B cell (primary cell): ENCODE results near the gene ROR2. TPM values are rescaled to one million over a fixed set of nuclear protein-coding genes. Genes with fewer than 3 reads are reported as not detected.

ENCODE experiments used
- ATAC-seq: fragments of 200-7000 bp; cut with Tn5 transposase; one replicate; pipeline ENCODE4 v1.10.0; 2021; ENCODE audit warnings: low read depth, mild to moderate bottlenecking, moderate number of reproducible peaks, moderate library complexity
- CTCF ChIA-PET: fragments of 350-600 bp; sonication (Branson Sonifier 250); formaldehyde crosslinking; loops from one replicate; lab custom pipeline; 2021; ENCODE audit warnings: antibody characterized with exemption, inconsistent platforms; lab: Charles Lee
- POLR2A ChIA-PET: fragments of 350-600 bp; sonication (Branson Sonifier 250); formaldehyde crosslinking; loops from one replicate; lab custom pipeline; 2021; ENCODE audit warnings: antibody characterized with exemption; lab: Charles Lee
- DNase-seq: peaks from one replicate; pipeline ENCODE4 v3.0.0; 2013
- H2AFZ ChIP-seq: 2 replicates; pipeline ENCODE4 v1.6.1; 2012; ENCODE audit warnings: mild to moderate bottlenecking, low read depth, low read length; ENCODE audit not compliant: insufficient read depth, poor library complexity, severe bottlenecking
- H3K27ac ChIP-seq, 2 donors: 1 replicate in 1 of 2; 2 replicates in 1 of 2; pipeline ENCODE4 v1.5.1; 2012 to 2013; ENCODE audit warnings: low read length in 2 of 2, mild to moderate bottlenecking in 2 of 2, moderate library complexity in 1 of 2
- H3K27me3 ChIP-seq, 4 experiments: fragments of 200-600 bp in 1 of 4; sonication (generic) in 1 of 4; replicated peaks in 1 of 4; 1 replicate in 2 of 4; 2 replicates in 2 of 4; pipeline versions ENCODE4 v1.6.1 to v1.7.0; 2013 to 2016; ENCODE audit warnings: low read length in 3 of 4, mild to moderate bottlenecking in 2 of 4, mixed read lengths in 1 of 4, moderate library complexity in 1 of 4; ENCODE audit not compliant: insufficient read depth in 4 of 4, control insufficient read depth in 3 of 4; ENCODE audit errors: control extremely low read depth in 1 of 4
- H3K36me3 ChIP-seq, 2 experiments: replicated peaks in 1 of 2; 1 replicate in 1 of 2; 2 replicates in 1 of 2; pipeline versions ENCODE4 v1.6.1 to v1.7.1; 2013; ENCODE audit warnings: low read length in 1 of 2; ENCODE audit not compliant: insufficient read depth in 2 of 2, control insufficient read depth in 1 of 2; ENCODE audit errors: control extremely low read depth in 1 of 2, extremely low read depth in 1 of 2
- H3K4me1 ChIP-seq, 2 donors: fragments of 200-600 bp in 1 of 2; sonication (generic) in 1 of 2; 1 replicate in 1 of 2; 2 replicates in 1 of 2; pipeline versions ENCODE4 v1.5.1 to v1.6.1; 2013 to 2017; ENCODE audit warnings: low read length in 2 of 2; ENCODE audit not compliant: control insufficient read depth in 2 of 2, insufficient read depth in 2 of 2
- H3K4me2 ChIP-seq: replicated peaks from 2 replicates; pipeline ENCODE3; 2012; ENCODE audit warnings: mild to moderate bottlenecking, low read depth, low read length; ENCODE audit not compliant: poor library complexity, severe bottlenecking
- H3K4me3 ChIP-seq, 5 experiments: fragments of 200-600 bp in 1 of 5; sonication (generic) in 1 of 5; 1 replicate in 3 of 5; 2 replicates in 2 of 5; pipeline versions ENCODE4 v1.5.1 to v1.7.0; 2011 to 2016; ENCODE audit warnings: low read length in 4 of 5, mild to moderate bottlenecking in 4 of 5, low read depth in 2 of 5, control low read depth in 1 of 5, moderate library complexity in 1 of 5; ENCODE audit not compliant: insufficient read depth in 1 of 5; ENCODE audit errors: control extremely low read depth in 1 of 5, extremely low read depth in 1 of 5
- H3K79me2 ChIP-seq: fragments of 200-600 bp; sonication (generic); one replicate; pipeline ENCODE4 v1.6.0; 2016; ENCODE audit warnings: low read length; ENCODE audit not compliant: control insufficient read depth, insufficient read depth
- H3K9ac ChIP-seq: fragments of 200-600 bp; sonication (generic); 2 replicates; pipeline ENCODE4 v1.6.1; 2017; ENCODE audit warnings: mild to moderate bottlenecking, low read length, moderate library complexity
- H3K9me3 ChIP-seq, 3 donors: one replicate each; pipeline versions ENCODE4 v1.6.1 to v1.7.1; 2013; ENCODE audit warnings: low read length in 2 of 3; ENCODE audit not compliant: control insufficient read depth in 2 of 3, insufficient read depth in 1 of 3; ENCODE audit errors: control extremely low read depth in 1 of 3
- H4K20me1 ChIP-seq: 2 replicates; pipeline ENCODE4 v1.6.0; 2012; ENCODE audit warnings: mild to moderate bottlenecking, low read length; ENCODE audit not compliant: insufficient read depth, control insufficient read depth, poor library complexity, severe bottlenecking
- H3K27ac Mint-ChIP-seq: one replicate; pipeline ENCODE4 v1.8.0; 2021; ENCODE audit warnings: mixed read lengths
- H3K27me3 Mint-ChIP-seq: one replicate; pipeline ENCODE4 v1.8.0; 2021; ENCODE audit warnings: mixed read lengths
- H3K4me1 Mint-ChIP-seq: one replicate; pipeline ENCODE4 v1.8.0; 2021; ENCODE audit warnings: mixed read lengths
- H3K4me3 Mint-ChIP-seq: one replicate; pipeline ENCODE4 v1.8.0; 2021; ENCODE audit warnings: mixed read lengths
- H3K9me3 Mint-ChIP-seq: one replicate; pipeline ENCODE4 v1.8.0; 2022; ENCODE audit warnings: mixed read lengths; ENCODE audit not compliant: insufficient read depth
- CTCF ChIP-seq: fragments of 200-600 bp; IDR thresholded peaks from one replicate; pipeline ENCODE4 v1.8.0; 2022; ENCODE audit warnings: antibody characterized with exemption, mild to moderate bottlenecking
- EZH2 ChIP-seq: IDR thresholded peaks from 2 replicates; pipeline ENCODE4 v1.6.1; 2012; ENCODE audit warnings: borderline replicate concordance, low read depth, mild to moderate bottlenecking, moderate library complexity, low read length; ENCODE audit not compliant: insufficient read depth, poor library complexity, severe bottlenecking
- WGBS: methylation state at CpG from one replicate; pipeline ENCODE4 v1.1.5; 2013; ENCODE audit warnings: missing lambda C conversion rate; ENCODE audit not compliant: insufficient coverage; 5-methylcytosine and 5-hydroxymethylcytosine counted together
- intact Hi-C: fragments of 100-400 bp; cut with micrococcal nuclease; formaldehyde crosslinking; loops from one replicate; pipeline ENCODE4 v1.10.0; 2022
- polyA plus RNA-seq: library from polyadenylated mRNA; depleted of rRNA; stranded (reverse); fragments of >200 nt; gene quantifications from 2 replicates; pipeline ENCODE4 v1.2.3, GENCODE V29; 2012
- total RNA-seq, 2 donors: library from RNA; stranded (reverse); fragments of 120-200 nt in 1 of 2; gene quantifications; 1 replicate in 1 of 2; 2 replicates in 1 of 2; pipeline versions ENCODE4 v1.2.3 to v1.2.4, GENCODE V29; 2013 to 2022

The ROR2 gene
- total and polyA plus RNA-seq, 2 donors (not counting 1 experiment from before 2014, with no cell fraction given) = 0.21 to 0.49 TPM

- H3K4me2 ChIP-seq = no peak overlapping the region
- Mint-ChIP-seq H3K27ac (no peak overlapping the region), H3K4me3 (no peak overlapping the region), H3K4me1 (peaks cover 4% of the 10 kb centered on the region), H3K27me3 (peaks cover 37% of the 10 kb centered on the region), H3K9me3 (no peaks in the 10 kb centered on the region)
- WGBS = 98% methylated on average over 7 of the region's 7 CpGs
- peaks cover 0 to 4% (median 0%) of the 10 kb centered on the region in 4 experiments for H3K27me3 ChIP-seq
- CTCF ChIA-PET = no interaction called here
- POLR2A ChIA-PET = no interaction called here
- H2AFZ ChIP-seq = no peak overlapping the region
- H3K9me3 ChIP-seq = no peaks in the 10 kb centered on the region
- DNase-seq (no peak), ATAC-seq (no peak)
- H3K27ac ChIP-seq = no peak overlapping the region
- no peak overlapping the region for H3K9ac ChIP-seq
- no peaks in the 10 kb centered on the region for H4K20me1 ChIP-seq
- no peak overlapping the region for H3K4me3 ChIP-seq
- TF ChIP-seq CTCF (no peak), EZH2 (no peak)
- no peaks in the 10 kb centered on the region for H3K36me3 ChIP-seq
- intact Hi-C loops = no loop called here
- H3K79me2 ChIP-seq = no peaks in the 10 kb centered on the region
- H3K4me1 ChIP-seq = no peaks in the 10 kb centered on the region
Observed at GRCh38 chr9:91896097-91896496, 53.9 kb downstream of the ROR2 start.

- Histone ChIP-seq H3K4me2 (no peak overlapping the region), H3K9ac (no peak overlapping the region), H3K79me2 (no peaks in the 10 kb centered on the region), H3K27ac (no peak overlapping the region), H3K4me3 (no peak overlapping the region), H4K20me1 (no peaks in the 10 kb centered on the region), H3K27me3 (peaks cover 0 to 4% (median 0%) of the 10 kb centered on the region in 4 experiments), H3K36me3 (no peaks in the 10 kb centered on the region), H3K4me1 (no peaks in the 10 kb centered on the region), H2AFZ (no peak overlapping the region), H3K9me3 (no peaks in the 10 kb centered on the region)
- H3K27ac Mint-ChIP-seq = no peak overlapping the region
- ATAC-seq = no peak
- intact Hi-C loops = no loop called here
- CTCF ChIA-PET = no interaction called here
- no peak for DNase-seq
- TF ChIP-seq CTCF (no peak), EZH2 (no peak)
- peaks cover 37% of the 10 kb centered on the region for H3K27me3 Mint-ChIP-seq
- no peak overlapping the region for H3K4me3 Mint-ChIP-seq
- H3K9me3 Mint-ChIP-seq = no peaks in the 10 kb centered on the region
- POLR2A ChIA-PET = no interaction called here
- H3K4me1 Mint-ChIP-seq = peaks cover 4% of the 10 kb centered on the region
- 14% methylated on average over 1 of the region's 1 CpG for WGBS
Observed at GRCh38 chr9:91894536-91894935, 55.5 kb downstream of the ROR2 start.
